ENCODE measurements around the gene TRAK1. TPM values are rescaled to one million over a fixed set of nuclear protein-coding genes. Genes with fewer than 3 reads are reported as not detected.

TRAK1 gene
- total RNA-seq, 1 experiment from 2014 or later: 41.0 TPM

DNA sequence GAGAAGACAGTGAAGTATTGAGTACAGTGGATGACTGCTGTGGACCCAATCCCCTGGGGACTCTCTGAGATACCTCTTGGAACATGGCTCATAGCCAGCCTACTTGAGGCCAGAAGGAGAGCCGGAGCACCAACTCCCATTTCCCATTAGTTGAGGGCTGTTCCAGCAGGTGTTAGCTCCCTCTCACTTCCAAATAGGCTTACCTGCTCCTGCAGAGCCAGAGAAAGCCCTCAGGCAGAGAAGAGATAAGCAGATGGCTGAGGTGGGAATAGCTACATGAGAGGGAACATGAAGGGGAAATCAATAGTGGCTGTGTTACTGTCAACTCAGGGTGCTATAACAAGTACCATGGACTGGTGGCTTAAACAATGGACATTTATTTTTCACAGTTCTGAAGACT, 179.4 kb downstream of the TRAK1 start:
- H3K4me1 Mint-ChIP-seq: no peaks in the 10 kb centered on the region
- peaks cover 27% of the 10 kb centered on the region for H3K9me3 Mint-ChIP-seq
- H3K36me3 Mint-ChIP-seq: peaks cover 5% of the 10 kb centered on the region; the same call in 1 of the 2 replicates
- TF ChIP-seq OVOL2 (CRISPR knock-in tag; IDR thresholded peaks at IDR 0.05; ENCODE audit: borderline replicate concordance): no peak
- H3K27ac Mint-ChIP-seq: no peak overlapping the region
- peaks cover 35% of the 10 kb centered on the region for H3K27me3 Mint-ChIP-seq (ENCODE audit: low read depth)
- ATAC-seq (no peak), DNase-seq (ENCODE audit: low spot score) (no peak)
- H3K4me3 Mint-ChIP-seq: no peak overlapping the region
- POLR2A ChIA-PET: no interaction called here
- CTCF ChIA-PET: no interaction called here

DNA sequence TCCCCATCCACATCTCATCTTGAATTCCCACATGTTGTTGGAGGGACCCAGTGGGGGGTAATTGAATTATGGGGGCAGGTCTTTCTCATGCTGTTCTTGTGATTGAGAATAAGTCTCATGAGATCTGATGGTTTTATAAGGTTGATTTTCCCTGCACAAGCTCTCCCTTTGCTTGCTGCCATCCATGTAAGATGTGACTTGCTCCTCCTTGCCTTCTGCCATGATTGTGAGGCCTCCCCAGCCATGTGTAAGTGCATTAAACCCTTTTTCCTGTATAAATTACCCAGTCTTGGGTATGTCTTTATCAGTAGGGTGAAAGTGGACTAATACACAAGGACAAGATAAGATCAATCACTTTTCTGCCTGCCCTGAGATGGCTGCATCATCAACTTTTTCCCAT, 180.6 kb downstream of the TRAK1 start:
- H3K27me3 Mint-ChIP-seq (ENCODE audit: low read depth): peaks cover 34% of the 10 kb centered on the region
- no peak overlapping the region for H3K27ac Mint-ChIP-seq
- H3K36me3 Mint-ChIP-seq: peaks cover 5% of the 10 kb centered on the region; the same call in 1 of the 2 replicates
- H3K4me3 Mint-ChIP-seq: no peak overlapping the region
- ChIA-PET POLR2A (no interaction called here), CTCF (no interaction called here)
- ATAC-seq (no peak), DNase-seq (ENCODE audit: low spot score) (no peak)
- peaks cover 29% of the 10 kb centered on the region for H3K9me3 Mint-ChIP-seq
- no peaks in the 10 kb centered on the region for H3K4me1 Mint-ChIP-seq
- TF ChIP-seq, protein P1, sequence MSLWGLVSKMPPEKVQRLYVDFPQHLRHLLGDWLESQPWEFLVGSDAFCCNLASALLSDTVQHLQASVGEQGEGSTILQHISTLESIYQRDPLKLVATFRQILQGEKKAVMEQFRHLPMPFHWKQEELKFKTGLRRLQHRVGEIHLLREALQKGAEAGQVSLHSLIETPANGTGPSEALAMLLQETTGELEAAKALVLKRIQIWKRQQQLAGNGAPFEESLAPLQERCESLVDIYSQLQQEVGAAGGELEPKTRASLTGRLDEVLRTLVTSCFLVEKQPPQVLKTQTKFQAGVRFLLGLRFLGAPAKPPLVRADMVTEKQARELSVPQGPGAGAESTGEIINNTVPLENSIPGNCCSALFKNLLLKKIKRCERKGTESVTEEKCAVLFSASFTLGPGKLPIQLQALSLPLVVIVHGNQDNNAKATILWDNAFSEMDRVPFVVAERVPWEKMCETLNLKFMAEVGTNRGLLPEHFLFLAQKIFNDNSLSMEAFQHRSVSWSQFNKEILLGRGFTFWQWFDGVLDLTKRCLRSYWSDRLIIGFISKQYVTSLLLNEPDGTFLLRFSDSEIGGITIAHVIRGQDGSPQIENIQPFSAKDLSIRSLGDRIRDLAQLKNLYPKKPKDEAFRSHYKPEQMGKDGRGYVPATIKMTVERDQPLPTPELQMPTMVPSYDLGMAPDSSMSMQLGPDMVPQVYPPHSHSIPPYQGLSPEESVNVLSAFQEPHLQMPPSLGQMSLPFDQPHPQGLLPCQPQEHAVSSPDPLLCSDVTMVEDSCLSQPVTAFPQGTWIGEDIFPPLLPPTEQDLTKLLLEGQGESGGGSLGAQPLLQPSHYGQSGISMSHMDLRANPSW (CRISPR knock-in tag; conservative IDR thresholded peaks at IDR 0.05; ENCODE audit: low read depth): no peak
- no peak for TF ChIP-seq ZNF317 (CRISPR knock-in tag; IDR thresholded peaks at IDR 0.05; ENCODE audit: borderline replicate concordance, low read depth)

DNA sequence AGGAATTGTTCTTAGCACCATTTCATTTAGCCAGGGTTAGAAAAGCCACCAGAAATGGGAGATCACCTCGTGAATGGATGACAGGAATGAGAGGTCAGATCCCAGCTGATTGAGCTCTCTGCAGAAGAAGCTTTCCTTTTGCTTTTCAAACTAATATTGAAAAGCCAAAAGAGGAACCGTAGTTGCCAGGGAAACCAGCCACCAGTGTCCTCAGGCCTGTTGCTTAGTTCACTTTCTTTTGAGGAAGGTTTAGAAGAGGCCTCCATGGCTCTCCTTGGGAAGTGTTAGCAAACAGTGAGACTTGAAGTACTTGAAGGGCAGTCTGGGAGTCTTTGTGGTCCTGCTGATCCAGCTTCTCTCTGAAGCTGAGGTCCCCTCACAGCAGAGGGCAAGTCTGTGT, 182.2 kb downstream of the TRAK1 start:
- H3K9me3 Mint-ChIP-seq: peaks cover 32% of the 10 kb centered on the region
- H3K4me1 Mint-ChIP-seq: no peaks in the 10 kb centered on the region
- H3K27me3 Mint-ChIP-seq (ENCODE audit: low read depth): peaks cover 36% of the 10 kb centered on the region
- TF ChIP-seq, protein P2, sequence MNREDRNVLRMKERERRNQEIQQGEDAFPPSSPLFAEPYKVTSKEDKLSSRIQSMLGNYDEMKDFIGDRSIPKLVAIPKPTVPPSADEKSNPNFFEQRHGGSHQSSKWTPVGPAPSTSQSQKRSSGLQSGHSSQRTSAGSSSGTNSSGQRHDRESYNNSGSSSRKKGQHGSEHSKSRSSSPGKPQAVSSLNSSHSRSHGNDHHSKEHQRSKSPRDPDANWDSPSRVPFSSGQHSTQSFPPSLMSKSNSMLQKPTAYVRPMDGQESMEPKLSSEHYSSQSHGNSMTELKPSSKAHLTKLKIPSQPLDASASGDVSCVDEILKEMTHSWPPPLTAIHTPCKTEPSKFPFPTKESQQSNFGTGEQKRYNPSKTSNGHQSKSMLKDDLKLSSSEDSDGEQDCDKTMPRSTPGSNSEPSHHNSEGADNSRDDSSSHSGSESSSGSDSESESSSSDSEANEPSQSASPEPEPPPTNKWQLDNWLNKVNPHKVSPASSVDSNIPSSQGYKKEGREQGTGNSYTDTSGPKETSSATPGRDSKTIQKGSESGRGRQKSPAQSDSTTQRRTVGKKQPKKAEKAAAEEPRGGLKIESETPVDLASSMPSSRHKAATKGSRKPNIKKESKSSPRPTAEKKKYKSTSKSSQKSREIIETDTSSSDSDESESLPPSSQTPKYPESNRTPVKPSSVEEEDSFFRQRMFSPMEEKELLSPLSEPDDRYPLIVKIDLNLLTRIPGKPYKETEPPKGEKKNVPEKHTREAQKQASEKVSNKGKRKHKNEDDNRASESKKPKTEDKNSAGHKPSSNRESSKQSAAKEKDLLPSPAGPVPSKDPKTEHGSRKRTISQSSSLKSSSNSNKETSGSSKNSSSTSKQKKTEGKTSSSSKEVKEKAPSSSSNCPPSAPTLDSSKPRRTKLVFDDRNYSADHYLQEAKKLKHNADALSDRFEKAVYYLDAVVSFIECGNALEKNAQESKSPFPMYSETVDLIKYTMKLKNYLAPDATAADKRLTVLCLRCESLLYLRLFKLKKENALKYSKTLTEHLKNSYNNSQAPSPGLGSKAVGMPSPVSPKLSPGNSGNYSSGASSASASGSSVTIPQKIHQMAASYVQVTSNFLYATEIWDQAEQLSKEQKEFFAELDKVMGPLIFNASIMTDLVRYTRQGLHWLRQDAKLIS (CRISPR knock-in tag; IDR thresholded peaks at IDR 0.05; ENCODE audit: borderline replicate concordance): no peak
- TF ChIP-seq NFATC4 (CRISPR knock-in tag; IDR thresholded peaks at IDR 0.05): no peak
- TF ChIP-seq, protein P3, sequence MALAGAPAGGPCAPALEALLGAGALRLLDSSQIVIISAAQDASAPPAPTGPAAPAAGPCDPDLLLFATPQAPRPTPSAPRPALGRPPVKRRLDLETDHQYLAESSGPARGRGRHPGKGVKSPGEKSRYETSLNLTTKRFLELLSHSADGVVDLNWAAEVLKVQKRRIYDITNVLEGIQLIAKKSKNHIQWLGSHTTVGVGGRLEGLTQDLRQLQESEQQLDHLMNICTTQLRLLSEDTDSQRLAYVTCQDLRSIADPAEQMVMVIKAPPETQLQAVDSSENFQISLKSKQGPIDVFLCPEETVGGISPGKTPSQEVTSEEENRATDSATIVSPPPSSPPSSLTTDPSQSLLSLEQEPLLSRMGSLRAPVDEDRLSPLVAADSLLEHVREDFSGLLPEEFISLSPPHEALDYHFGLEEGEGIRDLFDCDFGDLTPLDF (CRISPR knock-in tag; IDR thresholded peaks at IDR 0.05): no peak
- TF ChIP-seq, protein P4, sequence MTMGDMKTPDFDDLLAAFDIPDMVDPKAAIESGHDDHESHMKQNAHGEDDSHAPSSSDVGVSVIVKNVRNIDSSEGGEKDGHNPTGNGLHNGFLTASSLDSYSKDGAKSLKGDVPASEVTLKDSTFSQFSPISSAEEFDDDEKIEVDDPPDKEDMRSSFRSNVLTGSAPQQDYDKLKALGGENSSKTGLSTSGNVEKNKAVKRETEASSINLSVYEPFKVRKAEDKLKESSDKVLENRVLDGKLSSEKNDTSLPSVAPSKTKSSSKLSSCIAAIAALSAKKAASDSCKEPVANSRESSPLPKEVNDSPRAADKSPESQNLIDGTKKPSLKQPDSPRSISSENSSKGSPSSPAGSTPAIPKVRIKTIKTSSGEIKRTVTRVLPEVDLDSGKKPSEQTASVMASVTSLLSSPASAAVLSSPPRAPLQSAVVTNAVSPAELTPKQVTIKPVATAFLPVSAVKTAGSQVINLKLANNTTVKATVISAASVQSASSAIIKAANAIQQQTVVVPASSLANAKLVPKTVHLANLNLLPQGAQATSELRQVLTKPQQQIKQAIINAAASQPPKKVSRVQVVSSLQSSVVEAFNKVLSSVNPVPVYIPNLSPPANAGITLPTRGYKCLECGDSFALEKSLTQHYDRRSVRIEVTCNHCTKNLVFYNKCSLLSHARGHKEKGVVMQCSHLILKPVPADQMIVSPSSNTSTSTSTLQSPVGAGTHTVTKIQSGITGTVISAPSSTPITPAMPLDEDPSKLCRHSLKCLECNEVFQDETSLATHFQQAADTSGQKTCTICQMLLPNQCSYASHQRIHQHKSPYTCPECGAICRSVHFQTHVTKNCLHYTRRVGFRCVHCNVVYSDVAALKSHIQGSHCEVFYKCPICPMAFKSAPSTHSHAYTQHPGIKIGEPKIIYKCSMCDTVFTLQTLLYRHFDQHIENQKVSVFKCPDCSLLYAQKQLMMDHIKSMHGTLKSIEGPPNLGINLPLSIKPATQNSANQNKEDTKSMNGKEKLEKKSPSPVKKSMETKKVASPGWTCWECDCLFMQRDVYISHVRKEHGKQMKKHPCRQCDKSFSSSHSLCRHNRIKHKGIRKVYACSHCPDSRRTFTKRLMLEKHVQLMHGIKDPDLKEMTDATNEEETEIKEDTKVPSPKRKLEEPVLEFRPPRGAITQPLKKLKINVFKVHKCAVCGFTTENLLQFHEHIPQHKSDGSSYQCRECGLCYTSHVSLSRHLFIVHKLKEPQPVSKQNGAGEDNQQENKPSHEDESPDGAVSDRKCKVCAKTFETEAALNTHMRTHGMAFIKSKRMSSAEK (CRISPR knock-in tag; IDR thresholded peaks at IDR 0.05; ENCODE audit: borderline replicate concordance): no peak
- TF ChIP-seq, protein P5, sequence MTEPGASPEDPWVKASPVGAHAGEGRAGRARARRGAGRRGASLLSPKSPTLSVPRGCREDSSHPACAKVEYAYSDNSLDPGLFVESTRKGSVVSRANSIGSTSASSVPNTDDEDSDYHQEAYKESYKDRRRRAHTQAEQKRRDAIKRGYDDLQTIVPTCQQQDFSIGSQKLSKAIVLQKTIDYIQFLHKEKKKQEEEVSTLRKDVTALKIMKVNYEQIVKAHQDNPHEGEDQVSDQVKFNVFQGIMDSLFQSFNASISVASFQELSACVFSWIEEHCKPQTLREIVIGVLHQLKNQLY (CRISPR knock-in tag; IDR thresholded peaks at IDR 0.05): no peak
- TF ChIP-seq, protein P6, sequence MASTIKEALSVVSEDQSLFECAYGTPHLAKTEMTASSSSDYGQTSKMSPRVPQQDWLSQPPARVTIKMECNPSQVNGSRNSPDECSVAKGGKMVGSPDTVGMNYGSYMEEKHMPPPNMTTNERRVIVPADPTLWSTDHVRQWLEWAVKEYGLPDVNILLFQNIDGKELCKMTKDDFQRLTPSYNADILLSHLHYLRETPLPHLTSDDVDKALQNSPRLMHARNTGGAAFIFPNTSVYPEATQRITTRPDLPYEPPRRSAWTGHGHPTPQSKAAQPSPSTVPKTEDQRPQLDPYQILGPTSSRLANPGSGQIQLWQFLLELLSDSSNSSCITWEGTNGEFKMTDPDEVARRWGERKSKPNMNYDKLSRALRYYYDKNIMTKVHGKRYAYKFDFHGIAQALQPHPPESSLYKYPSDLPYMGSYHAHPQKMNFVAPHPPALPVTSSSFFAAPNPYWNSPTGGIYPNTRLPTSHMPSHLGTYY (CRISPR knock-in tag; IDR thresholded peaks at IDR 0.05): no peak
- TF ChIP-seq, protein P7, sequence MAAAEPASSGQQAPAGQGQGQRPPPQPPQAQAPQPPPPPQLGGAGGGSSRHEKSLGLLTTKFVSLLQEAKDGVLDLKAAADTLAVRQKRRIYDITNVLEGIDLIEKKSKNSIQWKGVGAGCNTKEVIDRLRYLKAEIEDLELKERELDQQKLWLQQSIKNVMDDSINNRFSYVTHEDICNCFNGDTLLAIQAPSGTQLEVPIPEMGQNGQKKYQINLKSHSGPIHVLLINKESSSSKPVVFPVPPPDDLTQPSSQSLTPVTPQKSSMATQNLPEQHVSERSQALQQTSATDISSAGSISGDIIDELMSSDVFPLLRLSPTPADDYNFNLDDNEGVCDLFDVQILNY (CRISPR knock-in tag; IDR thresholded peaks at IDR 0.05): no peak
- ChIA-PET POLR2A (no interaction called here), CTCF (interaction anchor here (1.0 kb wide), 1 partner anchor 170 kb away, joined by 3 read pairs; no protein-coding TSS in a partner anchor)
- H3K4me3 Mint-ChIP-seq: no peak overlapping the region
- H3K36me3 Mint-ChIP-seq: peaks cover 5% of the 10 kb centered on the region; the same call in 1 of the 2 replicates
- no peak for ATAC-seq
- no peak for DNase-seq (ENCODE audit: low spot score)
- no peak overlapping the region for H3K27ac Mint-ChIP-seq
